SK-N-SH (cell line): Measurements from ENCODE around the gene MICU2.

Experiments
- CHD2 ChIP-seq: fragments of 150-350 bp; IDR thresholded peaks from 2 replicates; pipeline ENCODE4 v1.6.1; 2018; ENCODE audit warnings: low read length; ENCODE audit not compliant: partially characterized antibody
- CTCF ChIP-seq: fragments of 200-600 bp; sonication (generic); IDR thresholded peaks from 2 replicates; pipeline ENCODE4 v1.6.1; 2017; ENCODE audit warnings: antibody characterized with exemption, mild to moderate bottlenecking, moderate library complexity
- FOXM1 ChIP-seq: IDR thresholded peaks from 2 replicates; pipeline ENCODE4 v1.4.0; 2012; ENCODE audit warnings: low read depth, mild to moderate bottlenecking
- GABPA ChIP-seq: IDR thresholded peaks from 2 replicates; pipeline ENCODE4 v1.4.0; 2012; ENCODE audit warnings: low read depth, mild to moderate bottlenecking
- MEF2A ChIP-seq: IDR thresholded peaks from 2 replicates; pipeline ENCODE4 v1.4.0; 2012; ENCODE audit warnings: low read depth, borderline replicate concordance
- MXI1 ChIP-seq: IDR thresholded peaks from 2 replicates; pipeline ENCODE4 v1.6.1; 2012; ENCODE audit warnings: mild to moderate bottlenecking, low read depth, low read length, improper control_type of control experiment
- PBX3 ChIP-seq: IDR thresholded peaks from 2 replicates; pipeline ENCODE4; 2012
- POLR2AphosphoS5 ChIP-seq: IDR thresholded peaks from 2 replicates; pipeline ENCODE4 v1.6.1; 2012; ENCODE audit warnings: low read depth, low read length
- RFX5 ChIP-seq: IDR thresholded peaks from 2 replicates; pipeline ENCODE4 v1.6.1; 2012; ENCODE audit warnings: mild to moderate bottlenecking, improper control_type of control experiment, low read length
- SMC3 ChIP-seq: IDR thresholded peaks from 2 replicates; pipeline ENCODE4 v1.6.1; 2012; ENCODE audit warnings: low read depth, low read length, improper control_type of control experiment
- TAF1 ChIP-seq: IDR thresholded peaks from 2 replicates; pipeline ENCODE4 v1.6.1; 2012; ENCODE audit warnings: low read depth, mild to moderate bottlenecking, low read length, moderate library complexity, borderline replicate concordance
- TEAD4 ChIP-seq: IDR thresholded peaks from 2 replicates; pipeline ENCODE4 v1.4.0; 2012; ENCODE audit warnings: mild to moderate bottlenecking, borderline replicate concordance; ENCODE audit not compliant: insufficient read depth
- USF2 ChIP-seq: fragments of 150-350 bp; IDR thresholded peaks from 2 replicates; pipeline ENCODE4 v1.6.1; 2017; ENCODE audit warnings: antibody characterized with exemption, low read length, low read depth, borderline replicate concordance
- YY1 ChIP-seq: IDR thresholded peaks from 2 replicates; pipeline ENCODE4 v1.4.0; 2012; ENCODE audit warnings: low read depth, mild to moderate bottlenecking

GRCh38 chr13:21538280-21538679 is 65.7 kb downstream of the MICU2 start:
- TF ChIP-seq CHD2 = no peak
- TF ChIP-seq YY1 = no peak
- no peak for TF ChIP-seq PBX3
- TF ChIP-seq TEAD4 = no peak
- TF ChIP-seq CTCF = no peak
- TF ChIP-seq RFX5 = no peak
- no peak for TF ChIP-seq POLR2AphosphoS5
- no peak for TF ChIP-seq FOXM1
- TF ChIP-seq USF2 = no peak
- no peak for TF ChIP-seq GABPA
- no peak for TF ChIP-seq MXI1
- no peak for TF ChIP-seq SMC3
- TF ChIP-seq MEF2A = no peak
- no peak for TF ChIP-seq TAF1
